K562 (cell line): ENCODE measurements around the gene SOX18. TPM values are rescaled to one million over a fixed set of nuclear protein-coding genes. Genes with fewer than 3 reads are reported as not detected.

Experiments
- ATAC-seq: fragments of 200-7000 bp; cut with Tn5 transposase; 3 replicates; pipeline ENCODE4 v1.9.1; 2020; ENCODE audit warnings: moderate library complexity
- BruUV-seq: library from RNA; stranded (reverse); fragments of 400-500 nt; replicated peaks from 2 replicates; lab custom pipeline; 2021; lab: Mats Ljungman, UMichigan
- CTCF ChIA-PET: fragments of 300-600 bp; formaldehyde crosslinking; extraction: SDS; loops from one replicate; lab custom pipeline; 2021; ENCODE audit warnings: low intra/inter-chr PET ratio; lab: Yijun Ruan, JAX
- POLR2A ChIA-PET: fragments of 300-600, 350-650 bp; sonication (Branson Sonifier 250); formaldehyde crosslinking; extraction: SDS; loops from one replicate; lab custom pipeline; 2021; ENCODE audit warnings: antibody characterized with exemption, inconsistent platforms; lab: Yijun Ruan, JAX
- DNase-seq, 4 experiments: peaks; one replicate each; pipeline versions ENCODE4 v3.0.0 to v3.0.0-alpha.2; 2011 to 2018; ENCODE audit warnings: low spot score in 3 of 4, mixed read lengths in 3 of 4; ENCODE audit errors: extremely low read depth in 1 of 4
- FAIRE-seq: peaks from 2 replicates; lab custom pipeline; 2011; peaks lifted over from hg19 to GRCh38; lab: Jason Lieb, UNC
- H2AFZ ChIP-seq: 2 replicates; pipeline ENCODE4 v1.6.0; 2011; ENCODE audit warnings: low read depth, low read length, control low read depth, inconsistent platforms
- H3K27ac ChIP-seq: fragments of 200-600 bp; 3 replicates; pipeline ENCODE4 v1.8.0; 2011; ENCODE audit warnings: low read depth, mild to moderate bottlenecking, control low read depth, inconsistent platforms, low read length, moderate library complexity, mixed read lengths; ENCODE audit errors: extremely low read depth
- H3K27me3 ChIP-seq, 2 experiments: fragments of 300-600 bp in 1 of 2; 2 replicates in 1 of 2; 3 replicates in 1 of 2; pipeline versions ENCODE4 v1.6.0 to v1.8.0; 2011; ENCODE audit warnings: inconsistent platforms in 2 of 2, low read length in 2 of 2, mild to moderate bottlenecking in 1 of 2, mixed read lengths in 1 of 2, moderate library complexity in 1 of 2; ENCODE audit not compliant: control insufficient read depth in 2 of 2, insufficient read depth in 2 of 2
- H3K36me3 ChIP-seq: fragments of 300-600 bp; 3 replicates; pipeline ENCODE4 v1.8.0; 2011; ENCODE audit warnings: mild to moderate bottlenecking, low read length, inconsistent platforms; ENCODE audit not compliant: control insufficient read depth, insufficient read depth
- H3K4me1 ChIP-seq, 2 experiments: fragments of 200-600 bp in 1 of 2; replicated peaks in 1 of 2; 2 replicates in 1 of 2; 3 replicates in 1 of 2; pipeline versions ENCODE4 v1.5.1 to v1.8.0; 2011; ENCODE audit warnings: inconsistent platforms in 2 of 2, low read length in 2 of 2, mild to moderate bottlenecking in 1 of 2, mixed read lengths in 1 of 2, moderate library complexity in 1 of 2; ENCODE audit not compliant: control insufficient read depth in 2 of 2, insufficient read depth in 2 of 2
- H3K4me2 ChIP-seq: 2 replicates; pipeline ENCODE4 v1.6.1; 2011; ENCODE audit warnings: low read length, control low read depth, inconsistent platforms, mixed read lengths; ENCODE audit not compliant: insufficient read depth
- H3K4me3 ChIP-seq: fragments of 200-600 bp; sonication (generic), shearing (Covaris generic); 2 replicates; pipeline ENCODE4 v1.5.1; 2016; ENCODE audit warnings: control low read depth, inconsistent platforms
- H3K79me2 ChIP-seq: fragments of 200-600 bp; 3 replicates; pipeline ENCODE4 v1.8.0; 2011; ENCODE audit warnings: low read length, inconsistent platforms; ENCODE audit not compliant: control insufficient read depth, insufficient read depth
- H3K9ac ChIP-seq, 2 experiments: 2 replicates each; pipeline versions ENCODE4 v1.6.0 to v1.6.1; 2011; ENCODE audit warnings: low read depth in 2 of 2, low read length in 2 of 2, control low read depth in 1 of 2, inconsistent platforms in 1 of 2, mild to moderate bottlenecking in 1 of 2, mixed read lengths in 1 of 2; ENCODE audit not compliant: insufficient read depth in 1 of 2
- H3K9me1 ChIP-seq: one replicate; pipeline ENCODE4 v1.6.0; 2011; ENCODE audit warnings: inconsistent platforms, mild to moderate bottlenecking, low read length, moderate library complexity; ENCODE audit not compliant: control insufficient read depth, insufficient read depth
- H3K9me3 ChIP-seq: replicated peaks from 2 replicates; pipeline ENCODE4 v1.5.1; 2011; ENCODE audit warnings: low read depth, low read length, inconsistent platforms; ENCODE audit not compliant: control insufficient read depth, insufficient read depth
- H4K20me1 ChIP-seq: replicated peaks from 2 replicates; pipeline ENCODE4 v1.6.1; 2011; ENCODE audit warnings: low read length, inconsistent platforms, mixed read lengths; ENCODE audit not compliant: control insufficient read depth, insufficient read depth
- CBX3 ChIP-seq, 2 experiments: IDR thresholded peaks; 1 replicate in 1 of 2; 2 replicates in 1 of 2; pipeline ENCODE4 v1.6.1; 2012; ENCODE audit warnings: inconsistent platforms in 2 of 2, low read length in 2 of 2, borderline replicate concordance in 1 of 2, control low read depth in 1 of 2
- HNRNPK ChIP-seq: fragments of 200-400 bp; formaldehyde crosslinking; IDR thresholded peaks from one replicate; pipeline ENCODE4 v1.6.1; 2018; ENCODE audit warnings: mild to moderate bottlenecking, low read depth, low read length; ENCODE audit not compliant: poor library complexity, severe bottlenecking
- PCBP1 ChIP-seq: fragments of 200-400 bp; formaldehyde crosslinking; IDR thresholded peaks from 2 replicates; pipeline ENCODE4 v1.6.1; 2018; ENCODE audit warnings: mild to moderate bottlenecking, low read depth, low read length; ENCODE audit not compliant: poor library complexity, severe bottlenecking
- POLR2G ChIP-seq: fragments of 200-400 bp; formaldehyde crosslinking; IDR thresholded peaks from 2 replicates; pipeline ENCODE4 v1.6.1; 2017; ENCODE audit warnings: low read depth, mild to moderate bottlenecking, antibody characterized with exemption, low read length, moderate library complexity
- RNF219 ChIP-seq: fragments of 250-450 bp; sonication (Bioruptor Pico); IDR thresholded peaks from 2 replicates; pipeline ENCODE4 v1.5.0; 2022; ENCODE audit warnings: mild to moderate bottlenecking
- TBP ChIP-seq: optimal IDR thresholded peaks from 2 replicates; pipeline ENCODE3; 2011; ENCODE audit warnings: low read depth, low read length, improper control_type of control experiment
- THAP7 ChIP-seq: fragments of 250-450 bp; sonication (Bioruptor Pico); IDR thresholded peaks from 2 replicates; pipeline ENCODE4 v1.5.0; 2021
- XRCC4 ChIP-seq: IDR thresholded peaks from one replicate; pipeline ENCODE4 v1.6.1; 2011; ENCODE audit not compliant: insufficient read depth, insufficient read length; ENCODE audit errors: extremely low read depth
- ZBTB7A ChIP-seq: IDR thresholded peaks from 2 replicates; pipeline ENCODE4 v1.6.1; 2011; ENCODE audit warnings: low read depth, mild to moderate bottlenecking, low read length, moderate library complexity, borderline replicate concordance; ENCODE audit not compliant: control insufficient read depth
- WGBS: fragments of 100-300 bp; shearing (Covaris generic); methylation state at CpG from one replicate; pipeline ENCODE4 v1.1.6; 2016; ENCODE audit warnings: low coverage, mixed read lengths; ENCODE audit not compliant: insufficient coverage; ENCODE audit errors: missing lambda C conversion rate; 5-methylcytosine and 5-hydroxymethylcytosine counted together
- in situ Hi-C: fragments of 300-500 bp; cut with MboI; formaldehyde crosslinking; loops from 4 replicates; pipeline ENCODE4 v1.15.0; 2018; ENCODE audit warnings: inconsistent platforms, mixed read lengths
- intact Hi-C: fragments of 100-400 bp; cut with micrococcal nuclease; formaldehyde crosslinking; loops from 2 replicates; pipeline ENCODE4 v1.14.2; 2022
- polyA plus RNA-seq, 8 experiments: library from polyadenylated mRNA; depleted of rRNA in 4 of 8; stranded (reverse) in 5 of 8; unstranded in 3 of 8; fragments of >200 nt; fragmentation: Nextera tagmentation in 2 of 8; fragmentation: Illumina TruSeq in 1 of 8; extraction: Ambion mirVana in 2 of 8; extraction: Trizol in 1 of 8; gene quantifications; 2 replicates each; pipeline versions ENCODE4 v1.2.1 to v1.2.3, GENCODE V29; 2011 to 2014; ENCODE audit warnings: inconsistent platforms in 1 of 8, missing spikeins in 1 of 8
- total RNA-seq, 7 experiments: library from RNA; depleted of rRNA in 6 of 7; stranded (reverse); fragments of >200 nt in 6 of 7; fragmentation: Illumina TruSeq in 2 of 7; extraction: Trizol in 2 of 7; gene quantifications; 2 replicates each; pipeline versions ENCODE4 v1.2.1 to v1.2.3, GENCODE V29; 2011 to 2021; ENCODE audit warnings: low replicate concordance in 1 of 7
- TF ChIP-seq, protein P1 (sequence below): fragments of 250-450 bp; sonication (Bioruptor Pico); IDR thresholded peaks from 2 replicates; pipeline ENCODE4 v1.4.0; 2020

Gene SOX18
- total and polyA plus RNA-seq, 9 of the 15 experiments (the other 6 are each of a cell fraction or from before 2014, with no cell fraction given) = 0.15 to 19.8 (median 0.33) TPM

DNA sequence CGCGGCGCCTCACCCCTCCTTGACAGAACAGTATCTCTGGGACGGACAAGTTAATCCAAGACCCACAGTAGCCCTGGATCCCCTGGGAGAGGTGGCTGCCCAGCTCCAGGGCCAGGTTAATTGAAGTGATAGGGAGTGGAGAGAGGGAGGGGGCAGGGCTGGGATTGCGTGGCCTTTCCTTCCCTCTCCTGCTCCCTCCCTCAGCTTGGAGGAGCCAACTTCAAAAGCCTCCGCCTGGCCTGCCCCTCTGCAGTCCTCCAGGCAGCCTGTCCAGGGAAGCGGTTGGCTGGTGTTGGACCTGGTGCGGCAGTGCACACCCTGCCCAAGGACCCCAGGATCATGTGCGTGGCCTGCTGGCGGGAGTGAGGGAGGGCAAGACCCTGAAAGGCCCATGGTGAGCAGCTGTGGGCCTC lies 13.5 kb downstream of the SOX18 start, which contains the start of gene C20orf204:
Gene C20orf204, plus strand, starts transcription at position 250 of the 413 bp plus-strand sequence. Its CDS starts 142 bp downstream, at position 392.
- H3K4me2 ChIP-seq = peak within 1 kb of the TSS; percentile 44; the same call in 1 of the 2 replicates
- POLR2A ChIA-PET = interaction anchor here (0.7 kb wide), 1 partner anchor 11 kb away, joined by 3 read pairs; no protein-coding TSS in a partner anchor
- BruUV-seq = no TSS peak
- no peaks in the 10 kb centered on the region for H3K27me3 ChIP-seq
- CTCF ChIA-PET = no interaction called here
- no peaks in the 10 kb centered on the region for H3K9me3 ChIP-seq
- TF ChIP-seq TBP (no peak), RNF219 (no peak), POLR2G (peak; percentile 62), CBX3 (IDR thresholded peaks at IDR 0.05; ENCODE audit: borderline replicate concordance in 1 of 2, low read length in 2 of 2) (no peak), THAP7 (CRISPR knock-in tag) (no peak), ZBTB7A (peak; percentile 8; the same call in 1 of the 2 replicates), PCBP1 (peak; percentile 40), XRCC4 (no peak), HNRNPK (no peak)
- TF ChIP-seq, protein P1, sequence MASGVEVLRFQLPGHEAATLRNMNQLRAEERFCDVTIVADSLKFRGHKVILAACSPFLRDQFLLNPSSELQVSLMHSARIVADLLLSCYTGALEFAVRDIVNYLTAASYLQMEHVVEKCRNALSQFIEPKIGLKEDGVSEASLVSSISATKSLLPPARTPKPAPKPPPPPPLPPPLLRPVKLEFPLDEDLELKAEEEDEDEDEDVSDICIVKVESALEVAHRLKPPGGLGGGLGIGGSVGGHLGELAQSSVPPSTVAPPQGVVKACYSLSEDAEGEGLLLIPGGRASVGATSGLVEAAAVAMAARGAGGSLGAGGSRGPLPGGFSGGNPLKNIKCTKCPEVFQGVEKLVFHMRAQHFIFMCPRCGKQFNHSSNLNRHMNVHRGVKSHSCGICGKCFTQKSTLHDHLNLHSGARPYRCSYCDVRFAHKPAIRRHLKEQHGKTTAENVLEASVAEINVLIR (CRISPR knock-in tag) = no peak
- 81% methylated on average over 6 of the region's 10 CpGs for WGBS
- peaks cover 25 to 71% of the 10 kb centered on the region in 2 experiments for H3K4me1 ChIP-seq
- peak within 1 kb of the TSS; percentile 14 to 87 for H3K9ac ChIP-seq
- intact Hi-C loops (loop anchor here (5.0 kb wide), 2 partner anchors 86 to 499 kb away; partner anchors contain the start of gene PTK6), in situ Hi-C loops (no loop called here)
- 0 out of 2 replicates have a peak within 1 kb of the TSS, but pooled peaks have one; percentile 25 for H2AFZ ChIP-seq
- peak; percentile 40 for FAIRE-seq
- no peaks in the 10 kb centered on the region for H3K79me2 ChIP-seq
- H3K9me1 ChIP-seq = peaks cover 3% of the 10 kb centered on the region
- peaks cover 39% of the 10 kb centered on the region; the same call in 2 of the 3 replicates for H3K36me3 ChIP-seq
- ATAC-seq = no peak
- peak in 2 of 4 experiments; percentile 60 to 67 for DNase-seq
- H3K27ac ChIP-seq = peak within 1 kb of the TSS; percentile 64
- no peaks in the 10 kb centered on the region for H4K20me1 ChIP-seq
- no peak within 1 kb of the TSS for H3K4me3 ChIP-seq
